HG02884 (cell line): Measurements from ENCODE around the gene FDXACB1.

Source experiments
- ATAC-seq: cut with Tn5 transposase; IDR thresholded peaks from one replicate; pipeline ENCODE4 v1.9.1; 2021; ENCODE audit warnings: mild to moderate bottlenecking, moderate library complexity; ENCODE audit not compliant: unreplicated experiment

The FDXACB1 gene

GRCh38 chr11:111845276-111846028 is 33.5 kb downstream of the FDXACB1 start:
- ATAC-seq: no peak

GRCh38 chr11:111843661-111844060 is 35.3 kb downstream of the FDXACB1 start:
- no peak for ATAC-seq

GRCh38 chr11:111841370-111842053 is 37.5 kb downstream of the FDXACB1 start:
- peak; percentile 56 for ATAC-seq

GRCh38 chr11:111840143-111840542 is 38.8 kb downstream of the FDXACB1 start:
- no peak for ATAC-seq

- no peak for ATAC-seq
Measured at GRCh38 chr11:111838054-111838453, 40.9 kb downstream of the FDXACB1 start.

GRCh38 chr11:111837366-111837891 is 41.5 kb downstream of the FDXACB1 start:
- no peak for ATAC-seq

GRCh38 chr11:111836721-111837120 is 42.2 kb downstream of the FDXACB1 start:
- no peak for ATAC-seq

- ATAC-seq: no peak
Measured at GRCh38 chr11:111836162-111836561, 42.8 kb downstream of the FDXACB1 start.

- ATAC-seq: no peak
Measured at GRCh38 chr11:111835665-111836064, 43.3 kb downstream of the FDXACB1 start.

GRCh38 chr11:111834432-111835163 is 44.4 kb downstream of the FDXACB1 start:
- no peak for ATAC-seq

- no peak for ATAC-seq
Measured at GRCh38 chr11:111833524-111833923, 45.4 kb downstream of the FDXACB1 start.

GRCh38 chr11:111829185-111829968 is 49.6 kb downstream of the FDXACB1 start:
- peak; percentile 63 for ATAC-seq

- ATAC-seq: no peak
Measured at GRCh38 chr11:111826322-111826950, 52.5 kb downstream of the FDXACB1 start.
